ENCODE results near the gene PGPEP1.

The PGPEP1 gene

GRCh38 chr19:18389726-18390064 lies 49.3 kb downstream of the PGPEP1 start:
- Histone ChIP-seq H3K9me3 (ENCODE audit: severe bottlenecking) (peaks cover 4% of the 10 kb centered on the region), H3K36me3 (peaks cover 11% of the 10 kb centered on the region), H3K4me3 (ENCODE audit: low read depth, low read length) (no peak overlapping the region), H3K27ac (no peak overlapping the region), H3K27me3 (ENCODE audit: insufficient read depth, low read depth, severe bottlenecking) (no peaks in the 10 kb centered on the region)
- no peak for DNase-seq
- no peak for TF ChIP-seq CTCF (IDR thresholded peaks at IDR 0.05; ENCODE audit: low read depth, low read length)

GRCh38 chr19:18390065-18390907 lies 49.9 kb downstream of the PGPEP1 start:
- H3K9me3 ChIP-seq (ENCODE audit: severe bottlenecking): peaks cover 4% of the 10 kb centered on the region
- no peak for TF ChIP-seq CTCF (IDR thresholded peaks at IDR 0.05; ENCODE audit: low read depth, low read length)
- H3K27ac ChIP-seq: no peak overlapping the region
- peaks cover 11% of the 10 kb centered on the region for H3K36me3 ChIP-seq
- no peak for DNase-seq
- H3K4me3 ChIP-seq (ENCODE audit: low read depth, low read length): no peak overlapping the region
- H3K27me3 ChIP-seq (ENCODE audit: insufficient read depth, low read depth, severe bottlenecking): no peaks in the 10 kb centered on the region

- Histone ChIP-seq H3K27me3 (ENCODE audit: insufficient read depth, low read depth, severe bottlenecking) (no peaks in the 10 kb centered on the region), H3K4me3 (ENCODE audit: low read depth, low read length) (no peak overlapping the region), H3K27ac (no peak overlapping the region), H3K36me3 (peaks cover 11% of the 10 kb centered on the region), H3K9me3 (ENCODE audit: severe bottlenecking) (peaks cover 4% of the 10 kb centered on the region)
- DNase-seq: no peak
- TF ChIP-seq CTCF (IDR thresholded peaks at IDR 0.05; ENCODE audit: low read depth, low read length): no peak
Observed at GRCh38 chr19:18391509-18392075, 51.2 kb downstream of the PGPEP1 start.

- no peak for TF ChIP-seq CTCF (IDR thresholded peaks at IDR 0.05; ENCODE audit: low read depth, low read length)
- Histone ChIP-seq H3K9me3 (ENCODE audit: severe bottlenecking) (peaks cover 4% of the 10 kb centered on the region), H3K36me3 (peaks cover 11% of the 10 kb centered on the region), H3K27me3 (ENCODE audit: insufficient read depth, low read depth, severe bottlenecking) (no peaks in the 10 kb centered on the region), H3K27ac (no peak overlapping the region), H3K4me3 (ENCODE audit: low read depth, low read length) (no peak overlapping the region)
- no peak for DNase-seq
Observed at GRCh38 chr19:18392417-18392816, 52.0 kb downstream of the PGPEP1 start.

GRCh38 chr19:18392926-18393325 lies 52.5 kb downstream of the PGPEP1 start:
- Histone ChIP-seq H3K4me3 (ENCODE audit: low read depth, low read length) (no peak overlapping the region), H3K27me3 (ENCODE audit: insufficient read depth, low read depth, severe bottlenecking) (no peaks in the 10 kb centered on the region), H3K9me3 (ENCODE audit: severe bottlenecking) (peaks cover 4% of the 10 kb centered on the region), H3K27ac (no peak overlapping the region), H3K36me3 (peaks cover 11% of the 10 kb centered on the region)
- no peak for TF ChIP-seq CTCF (IDR thresholded peaks at IDR 0.05; ENCODE audit: low read depth, low read length)
- DNase-seq: no peak
